Mesodermal cell (in vitro differentiated cells): Measurements from ENCODE around the gene PDXDC1.
"Not testable (repeated sequence)": the region's sequence is repeated elsewhere in the genome, so short reads cannot be mapped to it uniquely, and the experiment has no call there.

Source experiments
- H3K27ac ChIP-seq: 2 replicates; pipeline ENCODE4 v1.7.0; 2013; ENCODE audit warnings: mild to moderate bottlenecking, low read depth, low read length, moderate library complexity; ENCODE audit not compliant: severe bottlenecking
- H3K36me3 ChIP-seq: 2 replicates; pipeline ENCODE4 v1.7.1; 2013; ENCODE audit warnings: mild to moderate bottlenecking, low read length, moderate library complexity; ENCODE audit not compliant: control insufficient read depth, insufficient read depth
- H3K4me1 ChIP-seq: one replicate; pipeline ENCODE4 v1.7.1; 2013; ENCODE audit warnings: mild to moderate bottlenecking, low read length; ENCODE audit not compliant: insufficient read depth, control insufficient read depth, poor library complexity, severe bottlenecking
- H3K4me3 ChIP-seq: 2 replicates; pipeline ENCODE4 v1.7.0; 2013; ENCODE audit warnings: low read length, control low read depth, mild to moderate bottlenecking; ENCODE audit not compliant: insufficient read depth, poor library complexity, severe bottlenecking; ENCODE audit errors: extremely low read depth
- H3K9me3 ChIP-seq: 2 replicates; pipeline ENCODE4 v1.7.1; 2013; ENCODE audit warnings: mild to moderate bottlenecking, low read length, moderate library complexity; ENCODE audit not compliant: control insufficient read depth
- WGBS, 2 experiments: methylation state at CpG; one replicate each; pipeline ENCODE4 v1.1.5; 2013; ENCODE audit warnings: missing lambda C conversion rate in 2 of 2; ENCODE audit not compliant: insufficient coverage in 2 of 2; 5-methylcytosine and 5-hydroxymethylcytosine counted together

The PDXDC1 gene

GRCh38 chr16:15142891-15143600, 168.2 kb downstream of the PDXDC1 start:
- peak overlapping the region; percentile 89 for H3K27ac ChIP-seq
- peaks cover 15% of the 10 kb centered on the region for H3K4me1 ChIP-seq
- 64 to 100% methylated on average over 1 to 5 of the region's 26 CpGs for WGBS, 2 experiments

GRCh38 chr16:15143601-15144091, 168.8 kb downstream of the PDXDC1 start:
- 56 to 83% methylated on average over 6 to 18 of the region's 26 CpGs for WGBS, 2 experiments
- H3K4me3 ChIP-seq, H3K9me3 ChIP-seq, H3K36me3 ChIP-seq: not testable (repeated sequence)
- Histone ChIP-seq H3K4me1 (peaks cover 15% of the 10 kb centered on the region), H3K27ac (peak overlapping the region; percentile 89)

More at GRCh38 chr16:15142891-15143600, 168.2 kb downstream of the PDXDC1 start:
- not testable (repeated sequence) for H3K36me3 ChIP-seq, H3K9me3 ChIP-seq, H3K4me3 ChIP-seq

GRCh38 chr16:15144092-15144631, 169.3 kb downstream of the PDXDC1 start:
- H3K27ac ChIP-seq = peak overlapping the region; percentile 89
- WGBS, 2 experiments = 16% methylated on average over 10 to 15 of the region's 22 CpGs
- peaks cover 15% of the 10 kb centered on the region for H3K4me1 ChIP-seq

GRCh38 chr16:15144781-15145417, 170.1 kb downstream of the PDXDC1 start:
- peak overlapping the region; percentile 89 for H3K27ac ChIP-seq
- WGBS, 2 experiments = 80 to 91% methylated on average over 7 to 9 of the region's 20 CpGs
- H3K36me3 ChIP-seq = not testable (repeated sequence)

More at GRCh38 chr16:15144092-15144631, 169.3 kb downstream of the PDXDC1 start:
- not testable (repeated sequence) for H3K36me3 ChIP-seq, H3K4me3 ChIP-seq, H3K9me3 ChIP-seq

GRCh38 chr16:15145418-15146263, 170.8 kb downstream of the PDXDC1 start:
- H3K4me1 ChIP-seq = peaks cover 15% of the 10 kb centered on the region
- WGBS, 2 experiments = 97% methylated on average over 22 to 27 of the region's 35 CpGs
- H3K9me3 ChIP-seq, H3K27ac ChIP-seq, H3K36me3 ChIP-seq, H3K4me3 ChIP-seq: not testable (repeated sequence)

More at GRCh38 chr16:15144781-15145417, 170.1 kb downstream of the PDXDC1 start:
- H3K9me3 ChIP-seq, H3K4me3 ChIP-seq: not testable (repeated sequence)
- H3K4me1 ChIP-seq = peaks cover 15% of the 10 kb centered on the region

- H3K4me1 ChIP-seq = peaks cover 15% of the 10 kb centered on the region
- not testable (repeated sequence) for H3K27ac ChIP-seq, H3K36me3 ChIP-seq, H3K4me3 ChIP-seq, H3K9me3 ChIP-seq
- 91 to 98% methylated on average over 21 of the region's 23 CpGs for WGBS, 2 experiments
Measured at GRCh38 chr16:15146264-15146662, 171.4 kb downstream of the PDXDC1 start.

- peaks cover 10% of the 10 kb centered on the region for H3K4me1 ChIP-seq
- 94% methylated on average over 14 to 15 of the region's 19 CpGs for WGBS, 2 experiments
- not testable (repeated sequence) for H3K4me3 ChIP-seq, H3K9me3 ChIP-seq, H3K27ac ChIP-seq, H3K36me3 ChIP-seq
Measured at GRCh38 chr16:15148831-15149230, 174.0 kb downstream of the PDXDC1 start.

- not testable (repeated sequence) for H3K27ac ChIP-seq, H3K36me3 ChIP-seq, H3K4me3 ChIP-seq, H3K9me3 ChIP-seq, H3K4me1 ChIP-seq
- 92 to 93% methylated on average over 11 of the region's 12 CpGs for WGBS, 2 experiments
Measured at GRCh38 chr16:15149260-15149659, 174.4 kb downstream of the PDXDC1 start.

- WGBS, 2 experiments = no CpG with 5 or more reads among the region's 48 CpGs
- not testable (repeated sequence) for H3K9me3 ChIP-seq, H3K27ac ChIP-seq, H3K36me3 ChIP-seq, H3K4me1 ChIP-seq
- peak overlapping the region; percentile 42 for H3K4me3 ChIP-seq
Measured at GRCh38 chr16:15154005-15154404, 179.2 kb downstream of the PDXDC1 start.
